Smooth muscle cell (in vitro differentiated cells): ENCODE measurements around the gene FAM50A. TPM values are rescaled to one million over a fixed set of nuclear protein-coding genes. Genes with fewer than 3 reads are reported as not detected.

Source experiments
- DNase-seq: peaks from one replicate; lab custom pipeline; 2025; ENCODE audit not compliant: unreplicated experiment; lab: John Stamatoyannopoulos, UW
- H2AFZ ChIP-seq: fragments of 200-600 bp; sonication (generic); 2 replicates; pipeline ENCODE4 v1.6.0; 2016; ENCODE audit warnings: antibody characterized with exemption, low read depth, mild to moderate bottlenecking
- H3F3A ChIP-seq: fragments of 200-600 bp; sonication (generic); 2 replicates; pipeline ENCODE4 v1.6.0; 2017; ENCODE audit warnings: antibody characterized with exemption, low read depth
- H3K27ac ChIP-seq: fragments of 200-600 bp; sonication (generic); 2 replicates; pipeline ENCODE4 v1.5.1; 2016; ENCODE audit warnings: low read depth, mild to moderate bottlenecking
- H3K27me3 ChIP-seq: fragments of 200-600 bp; sonication (generic); 2 replicates; pipeline ENCODE4 v1.6.1; 2016; ENCODE audit warnings: low read depth, mild to moderate bottlenecking
- H3K36me3 ChIP-seq: fragments of 200-600 bp; sonication (generic); 2 replicates; pipeline ENCODE4 v1.5.1; 2016; ENCODE audit warnings: low read depth
- H3K4me1 ChIP-seq: fragments of 200-600 bp; sonication (generic); 2 replicates; pipeline ENCODE4 v1.5.1; 2016; ENCODE audit warnings: low read depth
- H3K4me2 ChIP-seq: fragments of 200-600 bp; sonication (generic); 2 replicates; pipeline ENCODE4 v1.6.0; 2016; ENCODE audit warnings: mild to moderate bottlenecking
- H3K4me3 ChIP-seq: fragments of 200-600 bp; sonication (generic); 2 replicates; pipeline ENCODE4 v1.5.1; 2016; ENCODE audit warnings: mild to moderate bottlenecking
- H3K79me2 ChIP-seq: fragments of 200-600 bp; sonication (generic); 2 replicates; pipeline ENCODE4 v1.6.0; 2016; ENCODE audit warnings: low read depth, mild to moderate bottlenecking
- H3K9ac ChIP-seq: fragments of 200-600 bp; sonication (generic); 2 replicates; pipeline ENCODE4 v1.6.0; 2016; ENCODE audit warnings: low read depth
- H3K9me3 ChIP-seq: fragments of 200-600 bp; sonication (generic); replicated peaks from 2 replicates; pipeline ENCODE4 v1.5.1; 2016; ENCODE audit warnings: low read depth
- H4K20me1 ChIP-seq: fragments of 200-600 bp; sonication (generic); 2 replicates; pipeline ENCODE4 v1.6.0; 2016; ENCODE audit warnings: low read depth
- WGBS: methylation state at CpG from one replicate; pipeline ENCODE4 v1.1.7; 2016; ENCODE audit warnings: low lambda C conversion rate; 5-methylcytosine and 5-hydroxymethylcytosine counted together
- polyA plus RNA-seq: library from polyadenylated mRNA; unstranded; fragments of >200 nt; fragmentation: Nextera tagmentation; extraction: Ambion mirVana; gene quantifications from 2 replicates; pipeline ENCODE4 v1.2.1, GENCODE V29; 2016
- total RNA-seq: library from RNA; depleted of rRNA; stranded (reverse); fragments of >200 nt; gene quantifications from 2 replicates; pipeline ENCODE4 v1.2.3, GENCODE V29; 2014
- TF ChIP-seq, protein P1 (sequence below): fragments of 200-600 bp; sonication (generic); IDR thresholded peaks from 2 replicates; pipeline ENCODE4 v1.5.1; 2017; ENCODE audit warnings: borderline replicate concordance, mild to moderate bottlenecking, antibody characterized with exemption; ENCODE audit not compliant: insufficient read depth, poor library complexity, severe bottlenecking

Gene FAM50A
- total and polyA plus RNA-seq, 2 experiments from 2014 or later = 46.0 to 183 TPM

DNA sequence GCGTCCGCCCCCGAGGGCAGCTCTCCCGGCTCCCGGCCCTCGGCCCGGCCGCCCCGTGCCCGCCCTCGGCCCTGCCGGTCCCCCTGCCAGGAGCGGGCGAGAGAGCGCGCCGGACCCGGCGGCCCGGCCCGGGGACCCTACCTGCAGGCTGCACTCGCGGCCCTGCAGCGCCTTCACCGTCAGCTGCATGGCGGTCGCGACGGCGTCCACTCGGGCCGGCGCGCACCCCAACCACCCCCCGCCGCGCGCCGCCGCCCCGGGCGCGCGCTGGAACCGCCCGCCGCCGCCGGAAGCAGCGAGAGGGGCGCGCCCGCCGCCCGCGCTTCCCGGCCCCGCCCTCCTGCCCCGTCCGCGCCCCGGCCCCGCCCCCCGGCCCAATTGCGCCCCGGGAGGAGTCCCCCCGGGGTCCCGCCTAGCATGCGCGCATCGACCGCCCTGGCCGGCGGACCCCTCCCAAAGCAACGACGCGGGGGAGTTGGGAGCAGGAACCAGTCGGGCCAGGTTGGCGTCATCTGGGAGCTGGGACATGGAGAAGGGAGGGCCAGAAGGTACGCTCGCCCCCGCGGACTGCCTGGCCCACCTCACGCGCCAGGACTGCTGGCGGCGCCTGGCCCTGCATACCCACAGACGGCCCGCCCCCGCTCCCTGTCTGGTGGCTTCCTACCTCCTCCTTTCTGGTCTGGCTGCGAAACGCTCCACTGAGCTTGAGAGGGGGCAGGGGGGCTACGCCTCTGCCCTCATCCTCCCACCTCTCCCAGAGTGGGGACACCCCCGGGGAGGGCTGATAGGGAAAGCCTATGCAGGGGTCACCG, 42.7 kb downstream of the FAM50A start, which contains the start of gene UBL4A:
UBL4A (minus strand) TSS at position 220 of the 812 bp plus-strand sequence; CDS start at position 189, 31 bp downstream.
- no peaks in the 10 kb centered on the region for H3K36me3 ChIP-seq
- peaks cover 3% of the 10 kb centered on the region for H3K4me1 ChIP-seq
- H3K79me2 ChIP-seq = peaks cover 12% of the 10 kb centered on the region
- no peak within 1 kb of the TSS for H3K9ac ChIP-seq
- peak; percentile 10 for DNase-seq
- peak within 1 kb of the TSS; percentile 70 for H3K27ac ChIP-seq
- no peaks in the 10 kb centered on the region for H4K20me1 ChIP-seq
- peak within 1 kb of the TSS; percentile 52 for H3K4me3 ChIP-seq
- 53% methylated on average over 20 of the region's 95 CpGs for WGBS
- no peaks in the 10 kb centered on the region for H3K27me3 ChIP-seq
- TF ChIP-seq, protein P1, sequence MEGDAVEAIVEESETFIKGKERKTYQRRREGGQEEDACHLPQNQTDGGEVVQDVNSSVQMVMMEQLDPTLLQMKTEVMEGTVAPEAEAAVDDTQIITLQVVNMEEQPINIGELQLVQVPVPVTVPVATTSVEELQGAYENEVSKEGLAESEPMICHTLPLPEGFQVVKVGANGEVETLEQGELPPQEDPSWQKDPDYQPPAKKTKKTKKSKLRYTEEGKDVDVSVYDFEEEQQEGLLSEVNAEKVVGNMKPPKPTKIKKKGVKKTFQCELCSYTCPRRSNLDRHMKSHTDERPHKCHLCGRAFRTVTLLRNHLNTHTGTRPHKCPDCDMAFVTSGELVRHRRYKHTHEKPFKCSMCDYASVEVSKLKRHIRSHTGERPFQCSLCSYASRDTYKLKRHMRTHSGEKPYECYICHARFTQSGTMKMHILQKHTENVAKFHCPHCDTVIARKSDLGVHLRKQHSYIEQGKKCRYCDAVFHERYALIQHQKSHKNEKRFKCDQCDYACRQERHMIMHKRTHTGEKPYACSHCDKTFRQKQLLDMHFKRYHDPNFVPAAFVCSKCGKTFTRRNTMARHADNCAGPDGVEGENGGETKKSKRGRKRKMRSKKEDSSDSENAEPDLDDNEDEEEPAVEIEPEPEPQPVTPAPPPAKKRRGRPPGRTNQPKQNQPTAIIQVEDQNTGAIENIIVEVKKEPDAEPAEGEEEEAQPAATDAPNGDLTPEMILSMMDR = no peak
- H2AFZ ChIP-seq = no peak within 1 kb of the TSS
- no peaks in the 10 kb centered on the region for H3K9me3 ChIP-seq
- H3K4me2 ChIP-seq = peak within 1 kb of the TSS; percentile 83
- H3F3A ChIP-seq = no peaks in the 10 kb centered on the region

- no peaks in the 10 kb centered on the region for H4K20me1 ChIP-seq
- H3K36me3 ChIP-seq = no peaks in the 10 kb centered on the region
- no peaks in the 10 kb centered on the region for H3K9me3 ChIP-seq
- H3K27ac ChIP-seq = peak overlapping the region; percentile 70
- no peak overlapping the region for H2AFZ ChIP-seq
- no peak for DNase-seq
- H3K27me3 ChIP-seq = no peaks in the 10 kb centered on the region
- TF ChIP-seq, protein P1 = no peak
- no peak overlapping the region for H3K9ac ChIP-seq
- no peak overlapping the region for H3K4me3 ChIP-seq
- 93% methylated on average over 28 of the region's 28 CpGs for WGBS
- peaks cover 12% of the 10 kb centered on the region for H3K79me2 ChIP-seq
- H3K4me2 ChIP-seq = peak overlapping the region; percentile 80
- no peaks in the 10 kb centered on the region for H3F3A ChIP-seq
- peaks cover 3% of the 10 kb centered on the region for H3K4me1 ChIP-seq
These were observed 43.8 kb downstream of the FAM50A start for GRCh38 chrX:154487518-154488290.

DNA sequence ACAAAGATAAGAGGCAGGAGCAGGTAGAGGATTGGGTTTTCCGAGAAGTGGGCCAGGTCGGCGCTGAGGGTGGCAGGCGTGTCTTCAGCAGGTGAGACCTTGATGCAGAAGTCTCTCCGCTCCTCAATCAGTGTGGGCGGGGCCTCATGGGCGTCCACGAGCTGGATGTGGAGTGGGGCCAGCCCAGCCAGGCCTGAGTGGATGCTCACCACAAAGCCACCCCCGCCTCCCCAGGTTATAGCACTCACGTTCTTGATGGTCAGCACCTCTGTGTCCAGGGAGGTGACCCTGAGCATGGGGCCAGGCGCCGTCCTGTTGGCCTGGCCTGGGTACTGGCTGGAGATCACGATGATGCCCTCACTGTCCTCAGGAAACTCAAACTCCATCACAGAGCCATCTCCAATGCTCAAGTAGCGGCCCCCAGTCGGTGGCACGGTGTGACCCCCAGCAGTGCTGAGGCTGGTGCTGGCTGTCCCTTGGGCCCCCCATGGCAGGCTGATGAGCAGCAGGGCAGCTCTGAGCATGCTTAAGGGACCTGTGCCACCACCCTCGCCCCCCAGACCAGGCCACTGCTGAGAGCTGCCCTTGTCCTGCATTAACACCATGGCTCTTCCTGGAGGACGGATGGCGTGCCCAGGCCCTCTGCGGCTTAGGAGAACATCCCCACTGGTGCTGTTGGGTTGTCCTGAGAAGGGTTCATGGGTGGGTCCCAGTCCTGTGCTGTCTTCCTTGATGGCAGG, 44.6 kb downstream of the FAM50A start:
- Histone ChIP-seq H3K27me3 (no peaks in the 10 kb centered on the region), H3K4me2 (peak overlapping the region; percentile 81), H4K20me1 (no peaks in the 10 kb centered on the region), H3K9ac (no peak overlapping the region), H3K27ac (no peak overlapping the region), H3K36me3 (no peaks in the 10 kb centered on the region), H2AFZ (no peak overlapping the region), H3K79me2 (peaks cover 12% of the 10 kb centered on the region), H3K4me3 (no peak overlapping the region), H3K9me3 (no peaks in the 10 kb centered on the region), H3F3A (no peaks in the 10 kb centered on the region), H3K4me1 (peaks cover 3% of the 10 kb centered on the region)
- no peak for DNase-seq
- 91% methylated on average over 20 of the region's 20 CpGs for WGBS
- TF ChIP-seq, protein P1 = no peak
